Peyer's patch (tissue), 4 donors: Measurements from ENCODE around the gene SCN11A.

Experiments
- POLR2A ChIP-seq, 2 donors: fragments of 450-650 bp; IDR thresholded peaks; one replicate each; pipeline ENCODE4 v1.5.1; 2017; ENCODE audit warnings: antibody characterized with exemption in 2 of 2, mild to moderate bottlenecking in 2 of 2, moderate library complexity in 2 of 2
- TF ChIP-seq, protein P1 (sequence below), 6 experiments: fragments of 450-650 bp in 4 of 6; fragments of 200-600 bp in 2 of 6; sonication (generic) in 1 of 6; IDR thresholded peaks; one replicate each; pipeline ENCODE4 v1.5.1; 2017 to 2019; ENCODE audit warnings: antibody characterized with exemption in 6 of 6, mild to moderate bottlenecking in 3 of 6, moderate library complexity in 1 of 6

- TF ChIP-seq, protein P1, sequence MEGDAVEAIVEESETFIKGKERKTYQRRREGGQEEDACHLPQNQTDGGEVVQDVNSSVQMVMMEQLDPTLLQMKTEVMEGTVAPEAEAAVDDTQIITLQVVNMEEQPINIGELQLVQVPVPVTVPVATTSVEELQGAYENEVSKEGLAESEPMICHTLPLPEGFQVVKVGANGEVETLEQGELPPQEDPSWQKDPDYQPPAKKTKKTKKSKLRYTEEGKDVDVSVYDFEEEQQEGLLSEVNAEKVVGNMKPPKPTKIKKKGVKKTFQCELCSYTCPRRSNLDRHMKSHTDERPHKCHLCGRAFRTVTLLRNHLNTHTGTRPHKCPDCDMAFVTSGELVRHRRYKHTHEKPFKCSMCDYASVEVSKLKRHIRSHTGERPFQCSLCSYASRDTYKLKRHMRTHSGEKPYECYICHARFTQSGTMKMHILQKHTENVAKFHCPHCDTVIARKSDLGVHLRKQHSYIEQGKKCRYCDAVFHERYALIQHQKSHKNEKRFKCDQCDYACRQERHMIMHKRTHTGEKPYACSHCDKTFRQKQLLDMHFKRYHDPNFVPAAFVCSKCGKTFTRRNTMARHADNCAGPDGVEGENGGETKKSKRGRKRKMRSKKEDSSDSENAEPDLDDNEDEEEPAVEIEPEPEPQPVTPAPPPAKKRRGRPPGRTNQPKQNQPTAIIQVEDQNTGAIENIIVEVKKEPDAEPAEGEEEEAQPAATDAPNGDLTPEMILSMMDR (IDR thresholded peaks at IDR 0.05) = no peak
- TF ChIP-seq POLR2A (IDR thresholded peaks at IDR 0.05) = no peak
Measured at GRCh38 chr3:39022286-39022630, 29.5 kb downstream of the SCN11A start.
